Measurements from ENCODE around the gene BCAS1.

BCAS1 gene

GRCh38 chr20:54103067-54103761, 32.8 kb upstream of the BCAS1 start:
- peak; percentile 67 for DNase-seq (ENCODE audit: low read depth)

- DNase-seq (ENCODE audit: low read depth): no peak
These were observed 32.1 kb upstream of the BCAS1 start for GRCh38 chr20:54102543-54102942.

- DNase-seq (ENCODE audit: low read depth): no peak
These were observed 30.2 kb upstream of the BCAS1 start for GRCh38 chr20:54100563-54100962.

- no peak for DNase-seq (ENCODE audit: low read depth)
These were observed 29.5 kb upstream of the BCAS1 start for GRCh38 chr20:54099894-54100293.

GRCh38 chr20:54098047-54098446, 27.7 kb upstream of the BCAS1 start:
- DNase-seq (ENCODE audit: low read depth): no peak

- DNase-seq (ENCODE audit: low read depth): no peak
These were observed 26.8 kb upstream of the BCAS1 start for GRCh38 chr20:54097236-54097529.

GRCh38 chr20:54095824-54096223, 25.4 kb upstream of the BCAS1 start:
- DNase-seq (ENCODE audit: low read depth): no peak

GRCh38 chr20:54094268-54094580, 23.8 kb upstream of the BCAS1 start:
- DNase-seq (ENCODE audit: low read depth): no peak

GRCh38 chr20:54093423-54094267, 23.3 kb upstream of the BCAS1 start:
- no peak for DNase-seq (ENCODE audit: low read depth)

GRCh38 chr20:54092021-54092420, 21.6 kb upstream of the BCAS1 start:
- DNase-seq (ENCODE audit: low read depth): peak; percentile 9

GRCh38 chr20:54091120-54091480, 20.7 kb upstream of the BCAS1 start:
- DNase-seq (ENCODE audit: low read depth): no peak

GRCh38 chr20:54090230-54091119, 20.1 kb upstream of the BCAS1 start:
- DNase-seq (ENCODE audit: low read depth): no peak

GRCh38 chr20:54088430-54088829, 18.0 kb upstream of the BCAS1 start:
- DNase-seq (ENCODE audit: low read depth): peak; percentile 76

GRCh38 chr20:54086507-54087039, 16.2 kb upstream of the BCAS1 start:
- DNase-seq (ENCODE audit: low read depth): peak; percentile 63

GRCh38 chr20:54085910-54086309, 15.5 kb upstream of the BCAS1 start:
- DNase-seq (ENCODE audit: low read depth): no peak

- DNase-seq (ENCODE audit: low read depth): no peak
These were observed 15.0 kb upstream of the BCAS1 start for GRCh38 chr20:54085425-54085824.

- peak; percentile 48 for DNase-seq (ENCODE audit: low read depth)
These were observed 14.5 kb upstream of the BCAS1 start for GRCh38 chr20:54084727-54085388.

- DNase-seq (ENCODE audit: low read depth): no peak
These were observed 13.8 kb upstream of the BCAS1 start for GRCh38 chr20:54084193-54084592.

GRCh38 chr20:54083459-54083858, 13.1 kb upstream of the BCAS1 start:
- DNase-seq (ENCODE audit: low read depth): no peak

GRCh38 chr20:54082100-54082499, 11.7 kb upstream of the BCAS1 start:
- DNase-seq (ENCODE audit: low read depth): no peak

- no peak for DNase-seq (ENCODE audit: low read depth)
These were observed 9.3 kb upstream of the BCAS1 start for GRCh38 chr20:54079652-54080051.

Measured in EH (cell line).